Loucy (cell line): ENCODE measurements around the gene CLTCL1.

Source experiments
- EZH2phosphoT487 ChIP-seq: fragments of 200-600 bp; IDR thresholded peaks from 2 replicates; pipeline ENCODE4 v1.6.1; 2018; ENCODE audit warnings: antibody characterized with exemption, mild to moderate bottlenecking, moderate library complexity, borderline replicate concordance
- TF ChIP-seq, protein P1 (sequence below): fragments of 200-600 bp; sonication (generic); conservative IDR thresholded peaks from 2 replicates; pipeline ENCODE4 v1.5.1; 2014; ENCODE audit warnings: mild to moderate bottlenecking, antibody characterized with exemption, low read length

DNA sequence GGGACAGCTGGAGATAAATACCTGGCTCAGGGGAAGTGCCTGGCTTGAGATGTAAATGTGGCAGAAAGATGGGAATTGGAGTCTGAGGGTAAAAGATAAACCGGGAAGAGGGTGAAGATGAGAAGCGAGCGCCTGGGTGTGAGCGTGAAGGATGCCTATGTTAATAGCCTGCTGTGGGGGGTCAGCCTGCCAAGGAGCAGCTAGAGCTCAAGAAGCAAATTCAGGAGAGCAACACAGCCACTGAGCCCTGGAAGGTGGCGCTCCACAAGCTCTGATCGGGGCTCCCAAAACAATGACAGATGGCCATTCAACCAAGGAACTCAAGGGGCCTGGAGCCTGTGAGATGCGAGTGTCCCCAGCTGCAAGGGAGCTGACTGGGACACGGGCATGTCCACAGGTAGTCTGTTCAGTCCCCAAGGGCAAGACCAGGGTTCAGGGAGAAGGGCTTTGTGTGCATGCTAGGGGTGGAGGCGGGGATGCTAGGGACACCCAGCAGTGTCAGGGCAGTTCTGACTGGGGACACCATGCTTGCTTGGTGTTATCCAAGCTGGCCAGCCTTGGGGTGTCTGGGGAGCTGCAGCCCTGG is 144.2 kb downstream of the CLTCL1 start:
- TF ChIP-seq, protein P1, sequence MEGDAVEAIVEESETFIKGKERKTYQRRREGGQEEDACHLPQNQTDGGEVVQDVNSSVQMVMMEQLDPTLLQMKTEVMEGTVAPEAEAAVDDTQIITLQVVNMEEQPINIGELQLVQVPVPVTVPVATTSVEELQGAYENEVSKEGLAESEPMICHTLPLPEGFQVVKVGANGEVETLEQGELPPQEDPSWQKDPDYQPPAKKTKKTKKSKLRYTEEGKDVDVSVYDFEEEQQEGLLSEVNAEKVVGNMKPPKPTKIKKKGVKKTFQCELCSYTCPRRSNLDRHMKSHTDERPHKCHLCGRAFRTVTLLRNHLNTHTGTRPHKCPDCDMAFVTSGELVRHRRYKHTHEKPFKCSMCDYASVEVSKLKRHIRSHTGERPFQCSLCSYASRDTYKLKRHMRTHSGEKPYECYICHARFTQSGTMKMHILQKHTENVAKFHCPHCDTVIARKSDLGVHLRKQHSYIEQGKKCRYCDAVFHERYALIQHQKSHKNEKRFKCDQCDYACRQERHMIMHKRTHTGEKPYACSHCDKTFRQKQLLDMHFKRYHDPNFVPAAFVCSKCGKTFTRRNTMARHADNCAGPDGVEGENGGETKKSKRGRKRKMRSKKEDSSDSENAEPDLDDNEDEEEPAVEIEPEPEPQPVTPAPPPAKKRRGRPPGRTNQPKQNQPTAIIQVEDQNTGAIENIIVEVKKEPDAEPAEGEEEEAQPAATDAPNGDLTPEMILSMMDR, result no peak
- no peak for TF ChIP-seq EZH2phosphoT487
